ENCODE measurements around the gene CCDC171.
"Not testable (repeated sequence)": the region's sequence is repeated elsewhere in the genome, so short reads cannot be mapped to it uniquely, and the experiment has no call there.

Gene CCDC171

DNA sequence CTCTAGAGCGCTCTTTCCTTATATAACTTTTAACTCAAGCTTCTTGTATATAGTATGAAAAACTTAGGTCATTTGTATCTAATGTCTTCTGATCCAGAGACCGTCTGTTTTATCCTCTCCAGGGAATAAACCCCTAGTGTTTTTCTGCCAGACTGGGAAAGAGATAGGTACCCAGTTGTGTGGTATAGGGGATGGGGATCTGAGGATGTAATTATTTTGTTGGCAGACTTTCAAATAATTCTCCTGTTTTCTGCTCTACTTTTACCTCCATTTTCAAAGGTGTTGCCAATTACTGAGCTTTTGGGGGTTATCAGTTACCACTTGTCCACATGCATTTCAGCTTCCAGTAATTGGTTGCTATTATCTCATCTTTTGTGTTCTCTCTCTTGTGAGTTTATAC is 17.9 kb downstream of the CCDC171 start:
- no peak for DNase-seq (ENCODE audit: low spot score)

DNA sequence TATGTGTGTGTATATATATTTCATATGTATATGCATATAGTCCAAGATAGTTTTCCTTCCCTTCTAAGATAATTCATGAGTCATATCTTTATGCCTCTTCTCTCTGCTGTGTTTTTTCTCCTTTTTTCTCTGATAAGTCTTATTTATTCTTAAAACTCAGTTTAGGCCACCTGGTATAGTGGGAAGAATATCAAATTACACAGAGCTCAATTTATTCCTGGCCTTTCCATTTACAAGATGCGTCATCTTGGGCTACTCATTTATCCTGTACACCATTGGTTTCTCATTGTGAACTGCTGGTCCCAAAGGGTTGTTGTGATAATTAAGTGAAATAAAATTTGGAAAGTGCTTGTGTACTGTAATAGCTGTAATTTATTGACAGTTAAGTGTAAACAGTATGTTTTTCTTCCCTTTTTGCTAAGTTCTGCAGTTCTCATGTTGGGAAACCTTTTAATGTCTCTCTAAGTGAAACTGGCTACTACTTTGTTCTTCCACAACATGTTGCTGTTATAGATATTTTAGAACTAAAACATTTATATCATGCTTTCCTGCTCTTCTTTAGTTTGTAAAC is 19.4 kb downstream of the CCDC171 start:
- DNase-seq (ENCODE audit: low spot score), result no peak

DNA sequence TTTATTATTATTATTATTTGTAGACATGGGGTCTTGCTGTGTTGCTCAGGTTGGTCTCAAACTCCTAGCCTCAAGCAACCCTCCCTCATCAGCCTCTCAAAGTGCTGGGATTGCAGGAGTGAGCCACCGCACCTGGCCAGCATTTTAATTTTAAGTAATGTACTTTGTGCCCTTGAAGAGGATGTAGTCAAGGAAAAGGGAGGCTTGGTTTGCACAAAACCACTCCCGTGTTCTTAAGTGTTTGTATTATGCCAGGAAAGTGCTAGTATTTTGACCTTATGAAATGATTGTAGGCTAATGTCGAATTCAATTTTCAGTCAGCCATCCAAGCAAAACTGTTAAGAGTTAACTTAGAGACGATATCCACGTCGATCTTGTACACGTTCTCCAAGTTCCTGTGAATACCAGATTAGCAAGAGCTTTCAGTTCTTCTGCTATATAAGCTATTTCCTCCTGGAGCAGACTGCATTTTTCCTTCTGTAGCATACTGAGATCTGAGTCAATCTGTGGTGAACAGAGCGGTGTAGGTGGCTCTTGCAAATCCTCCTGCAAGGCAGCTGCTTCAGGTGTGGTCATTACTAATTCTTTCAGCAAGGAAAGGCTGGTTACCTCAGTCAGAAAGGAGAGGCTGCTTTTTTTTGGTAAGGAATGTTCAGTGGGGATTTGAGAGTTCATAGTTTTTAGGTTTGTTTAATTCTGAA is 23.7 kb downstream of the CCDC171 start:
- DNase-seq (ENCODE audit: low spot score), result no peak

DNA sequence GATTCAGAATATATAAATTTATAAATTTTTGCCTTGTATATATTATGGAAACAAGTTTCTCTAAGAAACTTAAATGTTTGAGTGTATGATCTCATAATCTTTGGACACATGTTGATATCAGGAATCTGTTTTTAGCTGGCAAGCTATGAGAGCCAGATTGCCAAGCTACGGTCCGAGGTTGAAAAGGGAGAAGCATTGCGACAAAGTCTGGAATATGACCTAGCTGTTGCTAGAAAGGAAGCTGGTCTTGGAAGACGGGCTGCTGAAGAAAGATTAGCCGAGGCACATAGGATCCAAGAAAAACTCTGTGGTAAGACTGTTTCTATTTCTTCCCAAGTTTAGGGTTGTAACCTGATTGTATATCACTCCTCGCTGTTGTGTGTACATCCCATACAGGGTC is 25.9 kb downstream of the CCDC171 start:
- DNase-seq (ENCODE audit: low spot score), result no peak

DNA sequence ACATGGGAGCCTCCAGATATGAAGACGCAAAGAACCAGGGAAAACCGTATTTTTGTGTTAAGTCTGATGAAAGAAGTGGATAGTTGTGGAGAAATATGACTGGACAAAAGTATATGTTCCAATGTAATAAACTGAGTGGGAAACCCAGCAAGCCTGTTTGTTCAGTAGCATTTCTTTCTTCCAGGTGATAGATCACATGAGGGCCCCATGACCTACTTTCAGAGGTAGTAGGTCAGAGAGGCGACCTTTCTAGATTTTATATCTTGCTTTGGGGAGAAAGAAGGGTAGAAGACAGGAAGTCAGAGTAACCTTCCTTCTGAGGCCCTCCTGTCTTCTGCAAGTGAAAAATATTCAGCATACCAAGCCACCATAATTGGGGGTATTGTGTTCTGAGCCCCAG is 31.5 kb downstream of the CCDC171 start:
- no peak for DNase-seq (ENCODE audit: low spot score)

DNA sequence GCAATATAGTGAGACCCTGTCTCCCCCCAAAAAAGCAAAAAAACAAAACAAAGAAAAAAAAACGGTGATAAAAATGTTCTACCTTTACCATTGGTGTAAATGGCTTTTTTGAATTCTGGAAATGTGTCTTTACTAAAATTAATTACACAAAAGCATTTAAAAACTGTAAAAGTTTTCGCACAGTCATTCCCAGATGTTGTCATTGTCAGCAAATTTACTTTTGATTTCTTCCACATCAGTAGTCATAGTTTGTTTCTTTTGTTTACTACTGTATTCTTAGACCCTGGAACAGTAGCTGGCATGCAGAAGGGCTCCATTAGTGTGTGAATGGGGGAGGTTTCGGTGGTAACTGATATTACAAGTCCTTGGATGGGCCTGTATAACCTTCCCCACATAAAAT is 39.5 kb downstream of the CCDC171 start:
- no peak for DNase-seq (ENCODE audit: low spot score)

DNA sequence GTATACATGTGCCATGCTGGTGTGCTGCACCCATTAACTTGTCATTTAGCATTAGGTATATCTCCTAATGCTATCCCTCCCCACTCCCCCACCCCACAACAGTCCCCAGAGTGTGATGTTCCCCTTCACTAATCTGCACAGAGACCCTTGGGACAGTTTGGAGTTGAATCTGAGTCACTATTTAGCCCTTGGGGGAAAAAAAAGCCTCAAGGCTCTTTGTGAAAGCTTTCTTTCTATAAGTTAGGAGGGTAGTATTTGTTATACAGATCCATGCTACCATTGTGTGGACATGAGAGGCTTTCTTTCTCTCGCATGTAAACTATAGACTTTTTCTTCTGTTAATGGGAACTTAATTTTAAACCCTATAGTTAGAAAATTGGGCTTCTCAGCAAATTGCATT is 40.1 kb downstream of the CCDC171 start:
- DNase-seq (ENCODE audit: low spot score), result not testable (repeated sequence)

DNA sequence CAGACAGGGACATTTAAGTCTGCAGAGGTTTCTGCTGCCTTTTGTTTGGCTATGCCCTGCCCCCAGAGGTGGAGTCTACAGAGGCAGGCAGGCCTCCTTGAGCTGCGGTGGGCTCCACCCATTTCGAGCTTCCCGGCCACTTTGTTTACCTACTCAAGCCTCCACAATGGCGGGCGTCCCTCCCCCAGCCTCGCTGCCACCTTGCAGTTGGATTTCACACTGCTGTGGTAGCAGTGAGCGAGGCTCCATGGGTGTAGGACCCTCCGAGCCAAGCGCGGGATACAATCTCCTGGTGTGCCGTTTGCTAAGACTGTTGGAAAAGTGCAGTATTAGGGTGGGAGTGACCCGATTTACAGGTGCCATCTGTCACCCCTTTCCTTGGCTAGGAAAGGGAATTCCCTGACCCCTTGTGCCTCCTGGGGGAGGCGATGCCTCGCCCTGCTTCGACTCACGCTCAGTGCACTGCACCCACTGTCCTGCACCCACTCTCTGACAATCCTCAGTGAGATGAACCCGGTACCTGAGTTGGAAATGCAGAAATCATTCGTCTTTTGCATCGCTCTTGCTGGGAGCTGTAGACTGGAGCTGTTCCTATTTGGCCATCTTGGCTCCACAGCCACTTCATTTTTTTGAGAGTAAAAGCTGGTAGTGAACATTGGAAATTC is 48.0 kb downstream of the CCDC171 start:
- not testable (repeated sequence) for DNase-seq (ENCODE audit: low spot score)

DNA sequence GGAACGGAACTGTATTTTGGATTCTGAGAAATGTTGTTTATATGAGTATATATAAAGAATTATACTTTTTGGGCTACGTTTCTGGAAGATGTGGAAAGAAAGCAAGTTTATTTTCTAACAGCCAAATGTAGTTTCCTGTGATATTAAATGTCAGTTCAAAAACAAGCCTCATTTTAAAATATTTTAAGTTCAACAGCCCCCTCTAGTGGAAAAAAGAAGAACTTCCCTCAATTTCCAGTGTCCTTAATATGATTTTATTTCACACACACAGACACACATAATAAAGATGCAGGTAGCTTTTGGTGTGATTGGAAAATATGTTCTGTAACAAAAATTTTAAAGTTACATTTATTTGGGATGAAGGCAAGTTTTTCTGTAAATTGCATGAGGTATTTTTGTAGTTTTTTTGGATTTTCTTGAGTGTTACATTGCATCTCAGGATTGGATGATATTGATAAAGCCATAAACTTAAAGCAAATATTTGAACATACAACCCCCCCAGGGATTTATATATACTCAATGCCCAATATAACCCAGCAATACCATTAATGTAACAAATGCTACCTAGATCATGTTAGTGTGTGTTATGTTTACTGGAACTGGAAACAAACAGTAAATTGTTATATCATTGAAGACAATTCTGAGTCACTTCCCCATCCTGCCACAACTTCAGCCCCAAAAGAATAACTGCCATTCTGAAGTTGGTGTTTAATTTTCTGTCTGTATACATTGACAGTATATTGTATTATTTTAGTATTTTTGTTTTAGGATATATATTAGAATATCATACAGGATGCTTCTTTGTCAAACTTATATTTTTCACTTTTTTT is 54.0 kb downstream of the CCDC171 start:
- DNase-seq (ENCODE audit: low spot score), result peak; percentile 59

DNA sequence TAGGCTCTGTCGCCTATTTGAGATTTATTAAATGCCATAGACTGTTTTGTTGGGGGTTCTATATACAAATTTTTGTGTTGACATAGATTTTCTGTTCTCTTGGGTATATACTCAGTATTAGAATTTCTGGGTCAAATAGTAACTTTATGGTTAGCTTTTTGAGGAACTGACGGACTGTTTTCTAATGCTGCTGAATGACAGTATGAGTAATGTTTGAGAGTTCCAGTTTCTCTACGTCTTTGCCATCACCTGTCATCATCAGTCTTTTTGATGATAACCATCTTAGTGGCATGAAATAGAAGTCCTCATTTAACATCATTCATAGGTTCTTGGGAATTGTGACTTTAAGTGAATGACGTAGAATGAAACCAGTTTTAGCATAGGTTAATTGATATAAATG is 60.1 kb downstream of the CCDC171 start:
- DNase-seq (ENCODE audit: low spot score), result no peak

DNA sequence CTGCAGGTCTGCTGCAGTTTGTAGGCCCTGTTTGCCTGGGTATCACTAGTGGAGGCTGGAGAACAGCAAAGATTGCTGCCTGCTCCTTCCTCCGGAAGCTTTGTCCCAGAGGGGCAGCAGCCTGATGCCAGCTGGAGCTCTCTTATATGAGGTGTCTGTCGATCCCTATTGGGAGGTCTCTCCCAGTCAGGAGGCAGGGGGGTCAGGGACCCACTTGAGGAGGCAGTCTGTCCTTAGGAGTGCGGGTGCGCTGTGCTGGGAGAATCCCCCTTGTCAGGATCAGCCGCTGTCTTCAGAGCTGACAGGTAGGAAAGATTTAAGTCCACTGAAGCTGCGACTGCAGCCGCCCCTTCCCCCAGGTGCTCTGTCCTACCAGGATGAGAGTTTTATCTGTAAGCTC is 64.9 kb downstream of the CCDC171 start:
- no peak for DNase-seq (ENCODE audit: low spot score)

DNA sequence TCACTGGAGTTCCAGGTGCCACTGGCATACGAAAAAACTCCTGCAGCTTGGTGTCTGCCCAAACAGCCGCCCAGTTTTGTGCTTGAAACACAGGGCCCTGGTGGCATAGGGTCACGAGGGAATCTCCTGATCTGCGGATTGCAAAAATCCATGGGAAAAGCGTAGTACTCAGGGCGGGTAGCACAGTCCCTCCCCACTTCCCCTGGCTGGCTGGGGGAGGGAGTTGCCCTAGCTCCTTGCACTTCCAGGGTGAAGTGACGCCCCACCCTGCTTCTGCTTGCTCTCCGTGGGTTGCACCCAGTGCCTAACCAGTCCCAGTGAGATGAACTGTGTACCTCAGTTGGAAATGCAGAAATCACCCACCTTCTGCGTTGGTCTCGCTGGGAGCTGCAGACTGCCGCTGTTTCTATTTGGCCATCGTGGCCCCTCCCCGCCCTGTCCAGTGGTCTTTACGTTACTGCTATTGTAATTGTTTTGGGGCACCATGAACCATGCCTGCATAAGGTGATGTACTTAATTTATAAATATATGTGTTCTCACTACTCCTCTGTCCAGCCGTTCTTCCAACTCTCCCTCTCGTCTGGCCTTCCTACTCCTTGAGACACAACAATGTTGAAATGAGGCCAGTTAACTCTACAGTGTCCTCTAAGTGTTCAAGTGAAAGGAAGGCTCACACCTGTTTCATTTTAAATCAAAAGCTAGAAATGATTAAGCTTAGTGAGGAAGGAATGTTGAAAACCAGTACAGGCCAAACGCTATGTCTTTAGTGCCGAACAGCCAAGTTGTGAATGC is 65.9 kb downstream of the CCDC171 start:
- DNase-seq (ENCODE audit: low spot score), result no peak

DNA sequence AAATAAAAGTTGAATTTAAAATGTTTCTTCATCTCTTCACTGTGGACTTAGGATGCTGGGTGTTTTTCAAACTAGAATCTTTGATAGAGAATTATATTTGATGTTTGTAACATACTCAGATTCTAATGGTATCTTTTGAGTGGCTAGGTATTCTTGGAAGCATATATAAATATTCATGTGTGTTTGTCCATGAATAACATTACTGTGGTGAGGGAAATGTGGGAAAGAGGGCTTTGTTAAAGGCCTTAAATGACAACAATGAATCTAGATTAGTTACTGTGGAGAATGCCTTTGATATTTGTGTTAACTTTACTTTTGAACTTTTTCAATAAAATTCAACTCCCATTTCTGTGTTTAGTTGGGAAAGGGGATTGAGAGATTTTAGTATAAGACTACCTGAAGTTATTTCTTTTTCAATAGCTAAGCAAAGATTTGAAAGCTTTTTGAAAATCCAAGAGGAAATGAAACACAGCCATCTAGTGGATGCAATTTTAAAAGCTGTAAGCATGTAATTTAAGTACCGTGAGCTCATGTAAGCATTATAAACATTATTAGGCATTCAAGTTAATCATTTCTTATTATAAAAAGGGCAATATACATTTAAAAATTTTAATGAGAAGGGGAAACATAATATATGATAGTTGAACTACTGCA is 69.6 kb downstream of the CCDC171 start:
- peak; percentile 52 for DNase-seq (ENCODE audit: low spot score)

DNA sequence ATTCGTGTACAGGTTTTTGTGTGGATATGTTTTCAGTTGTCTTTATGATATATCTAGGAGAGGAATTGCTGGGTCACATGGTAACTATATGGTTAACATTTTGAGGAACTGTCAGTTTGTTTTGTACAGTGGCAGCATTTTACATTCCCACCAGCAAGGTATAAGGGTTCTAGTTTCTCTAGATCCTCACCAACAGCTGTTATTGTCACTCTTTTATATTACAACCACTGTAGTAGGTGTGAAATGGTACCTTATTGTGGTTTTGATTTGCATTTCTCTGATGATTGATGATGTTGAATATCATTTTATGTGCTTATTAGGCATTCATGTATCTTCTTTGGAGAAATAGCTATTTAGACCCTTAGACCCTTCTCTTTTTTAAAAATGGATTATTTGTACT is 82.9 kb downstream of the CCDC171 start:
- DNase-seq (ENCODE audit: low spot score), result no peak

DNA sequence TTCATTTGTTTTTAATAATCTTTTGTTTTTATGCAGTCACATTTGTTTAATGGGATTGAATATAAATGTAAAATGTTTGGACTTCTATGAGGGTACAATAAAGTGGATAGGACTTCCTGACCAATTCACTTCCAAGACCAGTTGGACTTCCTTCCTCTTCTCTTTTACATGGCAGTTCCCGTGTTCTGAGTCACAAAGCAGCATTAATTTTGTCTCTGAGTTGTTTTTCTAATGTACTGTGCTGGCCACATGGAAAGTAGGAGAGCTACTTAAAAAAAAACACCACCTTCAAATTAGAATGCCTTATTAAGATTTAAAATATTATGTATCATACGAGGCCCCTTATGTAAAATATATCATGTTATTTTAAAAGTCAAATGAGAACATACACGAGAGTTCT is 87.3 kb downstream of the CCDC171 start:
- DNase-seq (ENCODE audit: low spot score), result no peak

DNA sequence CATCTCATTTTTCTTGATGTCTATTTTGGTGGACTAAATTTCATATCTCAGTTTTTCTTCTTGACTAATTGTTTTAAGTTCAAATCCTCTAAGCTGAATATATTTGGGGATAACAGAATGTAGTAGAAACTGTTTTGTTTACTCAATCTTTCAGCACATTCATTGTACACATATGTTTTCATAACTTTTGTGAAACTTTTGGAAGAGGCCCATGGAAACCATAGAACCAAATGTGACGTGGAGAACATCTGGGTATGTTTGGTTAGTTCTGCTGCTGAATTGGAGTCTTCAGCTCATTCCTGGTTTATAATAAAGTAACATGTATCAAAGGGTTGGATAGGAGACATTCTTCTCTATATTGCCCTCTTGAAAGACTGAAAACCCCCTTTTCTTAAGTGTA is 88.4 kb downstream of the CCDC171 start:
- no peak for DNase-seq (ENCODE audit: low spot score)

DNA sequence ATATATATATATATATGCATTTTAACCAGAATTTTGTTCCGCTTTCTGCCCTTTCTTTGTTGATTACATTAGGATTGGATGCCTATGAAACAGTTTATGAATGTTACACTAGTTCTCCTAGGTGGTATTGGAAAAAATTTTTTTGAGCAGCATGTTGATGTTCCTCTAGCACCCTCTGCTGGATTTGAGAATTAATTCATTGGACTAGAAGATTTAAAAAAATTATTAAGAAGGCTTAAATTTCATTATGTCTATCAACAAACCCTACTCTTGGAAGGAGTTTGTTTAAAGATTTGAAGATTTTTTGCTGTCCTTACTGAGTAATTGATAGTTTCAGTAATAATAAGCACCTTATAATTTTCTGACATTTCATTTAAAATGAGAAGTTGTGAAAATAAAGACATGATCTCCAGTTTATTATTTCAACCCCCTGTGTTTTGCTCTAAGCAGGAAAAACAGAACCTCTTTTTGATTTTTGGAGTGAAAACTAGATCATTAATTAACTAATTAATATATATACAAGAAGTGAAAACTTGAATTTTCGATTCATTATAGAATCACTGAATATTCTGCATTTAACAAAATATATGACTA is 89.6 kb downstream of the CCDC171 start:
- peak; percentile 82 for DNase-seq (ENCODE audit: low spot score)

DNA sequence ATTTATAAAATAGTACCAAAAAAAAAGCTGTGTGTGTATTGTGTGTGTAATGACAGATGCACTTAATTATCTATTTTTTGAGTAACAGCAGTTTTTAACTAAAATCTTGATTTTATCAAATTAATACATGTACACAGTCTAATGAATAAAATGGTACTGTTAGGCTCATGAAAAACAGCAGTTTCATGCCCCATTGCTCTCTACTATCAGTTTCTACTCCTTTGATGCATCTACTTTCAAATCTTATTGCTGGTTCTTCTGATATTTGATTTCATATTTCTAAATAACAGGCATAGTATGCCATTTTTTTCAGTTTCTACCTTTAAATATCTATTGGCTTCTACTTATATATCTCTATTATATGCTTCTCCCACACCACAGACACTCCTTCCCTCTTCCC is 117.4 kb downstream of the CCDC171 start:
- DNase-seq (ENCODE audit: low spot score), result no peak

DNA sequence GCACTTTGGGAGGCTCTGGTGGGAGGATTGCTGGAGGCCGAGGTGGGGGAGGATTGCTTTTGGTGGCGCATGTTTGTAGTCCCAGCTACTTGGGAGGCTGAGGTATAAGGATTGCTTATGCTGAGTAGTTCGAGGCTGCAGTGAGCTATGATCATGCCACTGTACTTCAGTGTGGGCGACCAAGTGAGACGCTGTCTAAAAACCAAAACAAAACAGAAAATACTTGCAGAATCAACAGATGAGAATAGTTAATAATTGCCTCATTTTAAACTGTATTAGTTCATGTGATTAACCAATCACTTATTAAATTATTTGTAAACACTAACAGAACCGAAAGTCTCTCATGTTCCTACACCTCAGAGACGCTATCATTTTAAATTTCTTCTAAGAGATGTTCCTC is 118.1 kb downstream of the CCDC171 start:
- DNase-seq (ENCODE audit: low spot score), result no peak

DNA sequence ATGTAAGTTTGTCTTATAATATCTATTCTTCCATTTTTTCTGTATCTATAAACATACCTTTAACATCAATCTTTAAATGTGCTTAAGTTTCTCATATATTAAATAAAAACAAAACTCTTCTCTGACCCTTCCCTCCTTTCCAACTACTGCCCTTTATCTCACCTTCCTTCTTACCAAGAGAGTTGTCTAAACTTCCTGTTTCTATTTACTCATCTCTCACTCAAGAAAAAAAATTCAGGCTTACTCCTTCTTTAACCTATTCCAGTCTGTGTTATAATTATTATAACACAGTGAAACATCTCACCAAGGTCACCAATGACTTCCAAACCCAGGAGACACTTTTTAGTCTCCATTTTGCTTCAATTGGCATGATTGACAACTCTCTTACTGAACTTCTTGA is 140.9 kb downstream of the CCDC171 start:
- no peak for DNase-seq (ENCODE audit: low spot score)

DNA sequence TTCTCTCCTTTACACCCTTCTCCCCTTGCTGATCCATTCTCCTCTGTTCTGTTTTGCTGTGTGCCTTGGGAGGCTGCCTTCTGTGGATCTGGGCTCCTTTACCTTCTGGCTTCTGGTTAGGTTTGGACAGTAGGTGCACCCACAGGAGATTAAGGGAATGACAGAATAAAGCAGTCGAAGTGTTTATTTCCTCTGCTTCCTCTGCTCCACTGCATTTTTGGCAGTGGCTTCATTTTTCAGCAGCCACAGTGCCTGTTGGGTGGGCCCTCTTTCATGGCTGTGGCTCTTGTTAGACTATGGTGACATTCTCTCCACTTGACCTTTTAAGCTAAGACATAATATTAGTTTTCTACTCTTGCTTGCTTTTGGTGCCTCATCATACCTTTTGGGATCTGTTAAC is 144.1 kb downstream of the CCDC171 start:
- DNase-seq (ENCODE audit: low spot score), result no peak

All from RKO (cell line).